Uterus (tissue), 2 donors: Measurements from ENCODE around the gene PMM2.

ENCODE experiments used
- CTCF ChIP-seq, 4 experiments: fragments of 200-600 bp in 2 of 4; fragments of 450-650 bp in 2 of 4; sonication (generic) in 2 of 4; IDR thresholded peaks; one replicate each; pipeline ENCODE4 v1.5.1; 2016 to 2019; ENCODE audit warnings: antibody characterized with exemption in 4 of 4, mild to moderate bottlenecking in 2 of 4, moderate library complexity in 1 of 4
- POLR2A ChIP-seq, 2 donors: fragments of 450-650 bp; IDR thresholded peaks; one replicate each; pipeline ENCODE4 v1.6.1; 2016; ENCODE audit warnings: antibody characterized with exemption in 2 of 2, mild to moderate bottlenecking in 1 of 2, moderate library complexity in 1 of 2

- TF ChIP-seq CTCF (IDR thresholded peaks at IDR 0.05) (no peak), POLR2A (IDR thresholded peaks at IDR 0.05) (no peak)
These were observed 39.6 kb upstream of the PMM2 start for GRCh38 chr16:8758022-8758421.
